COLO829 (cell line): ENCODE measurements around the gene CTDSPL.

Experiments
- DNase-seq: peaks from one replicate; pipeline ENCODE4 v3.0.0; 2012; ENCODE audit warnings: low spot score

Gene CTDSPL

DNA sequence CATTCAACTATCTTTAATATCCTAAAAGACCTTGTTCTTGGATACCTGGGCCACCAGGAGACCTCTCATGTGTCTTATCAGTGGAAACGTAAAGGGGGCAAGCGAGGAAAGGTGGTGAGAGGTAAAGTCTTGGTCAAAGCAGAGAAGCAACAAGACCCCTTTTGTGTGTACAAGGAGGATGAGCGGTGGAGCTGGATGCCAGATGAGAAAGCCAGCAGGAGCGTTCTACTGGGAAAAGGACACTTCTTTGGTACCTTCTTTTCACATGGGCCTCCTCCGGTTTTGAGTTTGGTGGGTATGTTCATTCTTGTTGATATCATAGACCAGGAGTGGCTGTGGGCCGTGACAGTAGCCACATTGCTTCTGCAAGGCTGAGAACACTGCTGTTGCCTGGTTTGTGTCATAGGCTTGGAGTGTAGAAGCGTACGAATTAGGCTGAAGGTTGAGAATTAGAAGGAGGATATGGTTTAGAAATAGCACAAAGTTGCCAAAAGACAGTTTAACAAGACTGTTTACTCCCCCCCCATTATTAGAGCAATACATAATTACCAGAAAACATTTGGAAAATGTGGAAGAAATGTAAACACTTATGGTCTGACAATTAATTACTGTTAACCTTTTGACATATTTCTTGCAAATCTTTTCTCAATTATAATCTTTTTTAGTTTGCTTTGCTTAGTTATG lies 82.1 kb downstream of the CTDSPL start:
- DNase-seq: no peak

DNA sequence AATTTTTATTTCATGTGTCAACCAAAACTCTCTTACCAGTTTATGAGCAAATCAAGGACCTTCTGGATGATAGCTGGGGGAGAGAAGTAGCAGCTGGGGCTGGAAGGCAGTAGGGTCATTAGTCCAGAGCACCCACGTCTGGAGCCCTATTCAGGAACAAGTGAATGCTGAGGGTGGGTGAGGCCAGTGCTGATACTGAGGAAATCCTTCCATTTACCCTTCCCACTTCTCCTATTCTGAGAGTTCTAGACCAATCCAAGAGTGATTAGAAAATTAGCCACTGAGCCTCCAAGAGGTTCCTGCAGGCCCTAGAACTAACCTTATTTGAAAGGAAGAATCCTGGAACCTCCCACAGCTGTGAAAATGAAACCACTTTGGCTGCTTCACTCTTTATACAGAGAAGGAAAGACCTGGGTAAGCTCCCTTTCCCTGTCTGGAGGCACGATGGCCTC lies 82.7 kb downstream of the CTDSPL start:
- no peak for DNase-seq

DNA sequence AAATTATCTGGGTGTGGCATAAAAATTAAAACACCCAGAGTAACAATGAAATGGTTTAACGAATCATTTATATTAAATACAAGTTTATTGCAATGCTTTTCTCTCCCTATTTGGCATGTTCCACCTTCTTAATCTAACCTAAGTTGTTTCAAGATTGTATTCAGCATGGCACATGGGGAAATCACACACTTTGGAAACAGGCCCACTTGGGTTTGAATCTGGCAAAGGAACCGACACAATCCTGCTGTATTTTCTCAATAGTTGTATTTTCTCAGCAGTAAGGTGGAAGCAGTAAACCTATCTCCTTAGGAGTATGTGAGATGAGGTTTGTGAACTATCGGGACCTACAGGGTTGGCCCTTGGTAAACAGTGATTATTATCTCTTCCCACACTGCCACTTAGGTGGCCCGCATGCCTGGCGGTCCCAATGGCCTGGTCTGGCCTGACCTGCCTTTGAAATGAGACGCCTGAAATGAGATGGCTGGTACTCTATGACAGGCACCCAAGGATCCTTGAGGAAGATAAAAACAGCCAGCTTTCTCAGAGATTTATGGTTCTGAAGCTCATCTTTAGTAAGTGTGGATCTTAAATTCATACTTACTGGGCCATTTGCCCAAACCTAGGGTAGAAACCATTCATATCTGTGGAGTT lies 83.6 kb downstream of the CTDSPL start:
- DNase-seq: no peak

DNA sequence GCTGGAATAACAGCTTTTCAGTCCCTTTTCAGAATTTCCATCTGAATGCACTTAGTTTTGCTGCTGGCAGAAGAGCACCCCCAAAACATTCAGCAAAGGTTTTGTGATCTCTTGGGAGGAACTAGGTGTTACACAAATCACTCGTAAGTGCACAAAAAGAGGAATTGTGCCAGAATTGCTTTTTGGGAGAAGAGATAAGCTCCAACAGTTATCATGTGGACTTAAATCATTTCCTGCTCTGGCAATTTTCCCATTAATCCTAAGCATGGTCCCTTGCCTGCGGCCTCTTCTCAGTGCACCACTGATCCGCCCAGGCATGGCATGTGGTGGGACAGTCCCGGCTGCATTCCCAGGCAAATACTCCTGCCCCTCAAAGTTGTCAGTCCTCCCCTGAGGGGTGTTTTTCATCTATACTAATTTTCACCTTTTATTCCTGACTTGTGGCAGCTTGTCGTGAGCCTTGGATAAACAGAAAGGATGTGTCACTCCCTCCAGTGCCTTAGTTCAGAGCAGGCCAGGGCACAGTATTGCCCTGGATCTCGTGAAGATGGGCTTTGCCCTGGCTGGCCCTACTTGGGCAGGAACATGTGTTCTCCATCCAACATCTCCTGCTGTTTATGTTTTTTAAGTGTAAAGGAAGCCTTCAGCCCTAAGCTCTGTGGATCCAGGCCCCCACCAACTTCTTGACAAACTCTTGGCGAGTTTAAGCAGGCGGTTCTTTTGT lies 84.3 kb downstream of the CTDSPL start:
- peak; percentile 92 for DNase-seq

DNA sequence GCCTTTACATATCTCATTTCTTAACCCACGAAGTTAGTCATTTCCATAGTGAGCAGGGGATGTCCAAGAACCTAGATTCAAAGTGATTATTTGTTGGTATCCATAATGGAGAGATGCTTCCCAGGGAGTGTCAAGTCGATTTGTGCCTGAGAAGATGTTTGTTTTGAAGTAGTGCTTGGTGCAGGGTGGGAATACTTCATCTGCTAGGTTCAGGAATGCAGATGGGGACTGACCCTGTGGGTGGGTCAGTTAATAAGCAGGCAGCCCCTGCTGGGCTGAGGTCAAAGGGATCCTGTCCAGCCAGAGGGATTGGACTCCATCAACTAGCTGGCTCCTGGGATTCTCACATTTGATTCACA lies 84.8 kb downstream of the CTDSPL start:
- DNase-seq: no peak

DNA sequence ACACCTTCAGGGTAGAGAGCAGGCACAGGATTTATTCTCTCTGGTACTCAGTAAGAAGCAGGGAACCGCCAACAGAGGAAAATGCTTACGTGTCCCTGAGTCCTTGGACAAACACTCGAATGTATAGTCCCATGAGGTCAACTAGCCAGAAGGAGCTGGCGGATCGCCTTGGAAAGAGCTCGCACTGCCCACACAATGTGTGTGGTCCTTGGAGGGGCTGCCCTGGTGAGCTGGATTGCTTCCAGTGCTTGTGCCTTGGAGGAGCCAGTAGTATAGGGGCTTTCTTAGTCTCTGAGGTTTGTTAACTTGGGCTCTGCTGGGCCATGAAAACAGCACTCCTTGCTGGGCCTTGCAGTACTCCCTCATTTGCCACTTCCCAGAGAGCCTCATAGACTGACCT lies 88.2 kb downstream of the CTDSPL start:
- no peak for DNase-seq

DNA sequence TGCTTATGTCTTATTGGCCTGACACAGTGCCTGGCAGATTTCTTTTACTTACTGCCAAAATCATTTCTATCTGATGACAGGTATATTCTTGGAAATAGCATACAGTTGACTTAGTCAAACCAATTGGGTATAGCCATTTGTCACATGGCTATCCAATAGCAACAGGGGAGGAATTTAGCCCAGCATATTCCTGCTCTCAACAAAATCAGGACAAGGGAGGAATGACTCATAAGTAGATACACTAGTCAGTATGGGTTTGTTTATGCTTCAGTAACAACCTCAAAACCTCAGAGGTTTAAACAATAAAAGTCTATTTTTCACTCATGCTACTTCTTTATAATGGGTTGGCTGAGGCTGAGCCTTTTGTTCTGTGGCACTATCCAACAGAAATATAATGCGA lies 90.9 kb downstream of the CTDSPL start:
- no peak for DNase-seq

DNA sequence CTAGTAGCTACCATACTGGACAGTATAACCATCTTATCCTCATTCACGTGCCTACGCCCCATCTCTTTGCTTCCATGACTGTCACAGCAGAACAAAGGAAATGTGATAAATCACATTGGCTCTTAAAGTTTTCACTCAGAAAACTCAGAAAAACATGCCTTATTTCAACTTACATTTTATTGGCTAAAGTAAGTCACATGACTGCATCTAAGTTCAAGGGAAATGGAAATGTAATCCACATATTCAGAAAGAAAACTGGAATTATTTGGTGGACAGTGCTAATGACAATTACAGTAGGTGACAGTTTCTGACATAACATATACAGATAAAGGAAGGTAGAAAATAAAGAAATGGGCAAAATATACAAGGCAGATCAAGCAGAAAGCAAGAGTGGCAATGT lies 91.5 kb downstream of the CTDSPL start:
- DNase-seq: no peak

DNA sequence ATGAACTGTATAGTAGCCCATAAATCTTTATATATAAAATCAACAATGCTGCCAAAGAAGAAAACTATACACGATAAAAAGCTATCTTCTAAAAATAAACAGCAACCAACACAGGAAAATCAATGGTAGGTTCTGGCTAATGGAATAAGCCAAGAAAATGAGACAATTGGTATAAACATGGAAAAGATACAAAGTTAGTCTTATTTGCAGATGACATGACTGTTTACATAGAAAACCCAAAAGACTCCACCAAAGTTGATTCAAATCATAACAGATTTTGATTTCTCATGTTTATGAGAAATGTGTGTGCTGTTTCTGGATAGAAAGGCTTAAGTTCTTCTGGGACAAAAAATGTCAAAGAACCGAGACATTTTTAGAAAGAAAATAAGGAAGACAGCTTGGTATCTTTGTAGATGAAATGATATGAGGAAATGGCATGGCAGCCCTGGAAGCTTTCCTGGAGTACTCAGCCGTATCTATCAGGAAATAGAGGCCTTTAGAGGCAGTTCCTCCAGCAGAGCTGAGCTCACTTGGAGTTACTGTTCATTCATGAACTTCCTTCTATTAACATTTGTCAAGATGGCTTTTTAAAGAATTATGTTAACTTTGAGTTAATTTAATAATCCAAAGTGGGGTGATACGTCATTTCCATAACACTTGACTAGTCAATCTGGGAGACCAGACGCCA lies 92.2 kb downstream of the CTDSPL start:
- no peak for DNase-seq

DNA sequence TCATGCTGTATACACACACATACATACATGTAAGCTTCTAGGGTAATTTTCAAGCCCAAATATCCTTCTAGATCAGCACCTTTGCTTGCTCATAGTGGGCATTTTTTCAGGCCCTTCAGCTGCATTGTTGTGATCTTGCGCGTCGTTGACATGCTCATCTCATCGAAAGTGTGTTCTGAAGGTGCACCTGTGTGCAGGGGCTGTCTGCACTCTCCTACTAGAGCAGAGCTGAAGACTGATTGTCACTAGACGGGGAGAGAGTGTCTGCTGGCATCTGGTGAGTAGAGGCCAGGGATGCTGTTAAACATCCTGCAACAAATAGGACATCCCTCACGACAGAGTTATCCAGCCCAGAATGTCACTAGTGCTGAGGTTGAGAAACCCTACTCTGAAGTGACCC lies 93.2 kb downstream of the CTDSPL start:
- DNase-seq: no peak

DNA sequence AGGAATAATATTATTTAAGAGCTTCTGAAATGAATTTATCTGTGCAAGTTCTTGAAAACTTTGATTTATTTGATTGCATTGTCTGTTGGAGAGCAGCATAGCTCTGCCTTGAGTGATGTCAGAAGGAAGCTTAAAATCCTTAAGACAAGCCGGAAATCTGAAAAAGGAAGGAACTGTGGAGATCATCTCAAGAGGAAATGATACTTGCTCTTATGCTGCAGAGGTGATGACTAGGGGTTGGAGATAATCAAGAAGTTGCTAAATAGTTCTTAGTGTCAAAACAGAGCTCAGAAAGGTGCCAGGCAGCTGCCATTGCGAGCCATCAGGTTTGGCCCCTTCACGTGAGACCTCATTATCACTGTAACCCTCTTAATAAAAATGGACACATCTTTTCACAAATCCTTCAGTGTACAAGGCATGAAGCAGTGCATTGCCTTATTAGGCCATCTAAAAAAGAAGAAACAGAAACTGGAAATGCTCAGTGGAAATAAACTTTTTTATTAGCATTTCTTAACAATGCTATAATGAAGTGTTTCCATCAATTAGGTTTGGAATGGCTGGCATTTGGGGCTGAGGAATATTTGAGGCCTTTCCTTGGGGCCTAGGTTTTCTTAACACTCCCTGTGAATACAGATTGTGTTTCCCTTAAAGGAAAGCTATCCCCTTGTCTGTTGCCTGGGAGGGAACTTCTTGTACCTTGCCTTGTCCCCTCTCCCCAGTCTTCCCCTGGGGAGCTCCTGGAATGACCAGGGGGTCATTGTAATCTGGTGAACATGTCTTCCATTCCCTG lies 94.4 kb downstream of the CTDSPL start:
- DNase-seq: no peak

DNA sequence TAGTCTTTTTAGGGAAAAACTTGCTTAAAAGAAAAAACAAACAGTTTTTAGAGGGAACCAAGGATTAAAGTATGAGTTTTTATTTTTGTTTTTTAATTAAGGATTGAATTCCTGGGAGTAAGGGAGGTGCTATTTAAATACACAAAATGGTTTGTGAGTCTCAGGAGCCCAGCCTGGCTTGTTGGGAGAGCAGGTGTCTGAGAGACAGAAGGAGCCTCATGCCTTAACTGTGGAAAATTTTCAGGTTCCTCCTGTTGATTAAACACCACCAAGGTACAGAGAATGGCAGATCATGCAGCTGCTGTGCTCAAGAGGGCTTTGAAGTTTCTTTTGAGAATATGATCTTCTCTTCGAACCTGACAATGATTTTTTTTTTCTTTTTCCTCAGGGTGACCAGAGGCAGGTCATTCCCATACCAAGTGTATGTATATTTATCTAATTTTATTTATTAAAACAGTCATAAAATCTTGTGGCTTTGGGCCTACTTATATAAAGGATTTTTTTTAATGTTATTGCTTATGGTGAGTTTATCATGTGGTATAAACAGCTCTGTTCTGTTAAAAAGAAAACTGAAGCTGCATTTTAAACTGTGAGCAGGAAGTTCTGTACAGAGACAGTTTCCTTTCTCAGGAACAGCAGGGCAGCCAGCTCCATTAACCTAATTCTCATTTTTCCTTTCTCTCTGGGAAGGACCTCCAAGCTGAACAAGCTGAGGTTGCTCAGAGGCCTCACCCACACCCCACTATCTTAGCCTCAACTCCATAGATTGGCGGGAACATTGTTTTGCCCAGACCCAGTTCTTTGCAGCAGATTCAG lies 95.3 kb downstream of the CTDSPL start:
- DNase-seq: no peak

DNA sequence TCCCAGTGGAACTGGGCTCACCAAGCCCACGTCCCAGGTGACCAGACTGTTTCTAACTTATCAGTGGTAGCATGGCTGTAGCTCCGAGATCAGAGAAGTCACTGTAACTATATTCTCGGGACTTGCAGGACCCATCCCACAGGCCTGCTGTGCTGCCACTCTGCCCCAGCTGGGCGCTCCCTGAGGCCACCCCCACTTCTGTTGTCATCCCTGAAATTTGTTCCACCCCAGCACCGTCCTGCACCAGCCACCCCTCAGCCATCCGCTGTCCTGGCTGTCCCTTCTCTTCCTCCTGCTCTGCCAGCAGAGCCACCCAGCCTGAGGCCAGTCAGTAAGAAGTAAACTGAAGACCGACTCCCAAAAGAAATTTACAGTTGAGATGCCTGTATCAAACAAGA lies 95.9 kb downstream of the CTDSPL start:
- DNase-seq: no peak

DNA sequence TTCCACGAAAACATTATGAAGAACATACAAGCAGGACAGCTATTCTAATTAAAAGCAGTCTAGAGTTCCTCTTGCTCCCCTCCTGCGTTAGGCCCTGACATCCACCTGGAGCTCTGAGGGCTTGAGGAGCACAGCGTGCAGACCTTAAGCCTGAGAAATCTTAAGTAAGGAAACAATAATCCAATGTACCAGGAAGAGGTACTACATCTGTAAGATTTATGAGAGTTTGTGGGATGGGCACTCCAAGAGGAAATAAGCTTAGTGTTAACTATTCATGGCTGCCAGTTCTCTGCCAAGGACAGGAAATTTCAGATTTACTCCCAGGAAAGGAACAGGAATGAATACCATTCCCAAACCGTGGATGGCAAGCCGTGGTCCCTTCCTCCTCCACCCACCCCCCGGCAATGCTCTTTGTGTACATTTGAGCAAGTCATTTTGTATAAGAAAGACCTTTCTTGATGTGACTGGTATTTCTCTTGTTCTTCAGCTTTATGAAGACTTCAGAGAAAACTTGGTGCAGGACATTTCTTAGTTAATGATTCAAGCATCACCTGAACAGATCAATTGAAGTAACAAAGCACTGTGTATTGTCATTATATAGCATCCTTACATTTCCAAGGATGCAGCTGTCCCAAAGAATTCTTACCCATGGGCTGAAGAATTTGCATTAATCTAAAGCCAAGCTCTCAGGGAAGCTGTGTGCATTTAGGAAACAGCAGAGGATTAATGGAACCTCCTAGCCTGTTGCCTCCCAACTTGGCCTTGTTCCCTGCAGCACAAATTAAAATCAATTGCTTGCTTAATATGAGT lies 100.1 kb downstream of the CTDSPL start:
- no peak for DNase-seq

DNA sequence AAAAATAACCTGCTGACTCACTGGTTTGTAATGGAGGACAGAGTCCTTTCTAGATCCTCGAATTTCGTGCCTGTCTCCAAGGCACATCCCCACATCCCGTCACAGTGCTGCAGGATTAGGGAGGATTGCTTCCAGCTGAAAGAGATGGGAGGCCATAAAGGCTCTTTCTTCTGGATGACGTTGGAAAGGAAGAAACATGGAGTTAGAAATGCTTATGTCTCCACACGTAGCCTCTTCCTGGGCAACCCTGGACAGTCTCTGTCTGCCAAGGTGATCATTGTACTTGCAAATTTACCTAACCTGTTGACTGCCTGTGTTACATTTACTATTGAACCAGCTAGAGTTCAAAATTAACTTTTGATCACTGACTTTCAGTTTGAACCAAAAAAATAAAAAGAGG lies 101.3 kb downstream of the CTDSPL start:
- DNase-seq: no peak

DNA sequence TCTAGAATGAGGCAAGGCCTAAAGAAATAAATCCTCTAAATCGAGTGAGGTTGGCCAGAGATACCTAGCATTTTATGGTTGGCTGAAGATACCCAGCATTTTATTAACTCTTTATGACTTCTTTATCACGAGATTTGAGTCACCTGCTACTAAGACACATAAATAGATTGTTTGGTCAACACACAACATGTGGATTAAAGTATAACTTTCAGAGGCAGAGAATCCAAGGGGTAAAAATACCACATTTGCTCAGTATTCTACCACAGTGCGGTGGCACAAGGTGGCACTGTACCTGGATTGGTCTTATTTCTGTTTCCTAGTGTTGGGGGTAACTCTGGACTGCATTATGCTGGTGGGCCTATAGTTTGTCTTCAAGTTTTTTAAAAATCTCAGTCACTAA lies 102.0 kb downstream of the CTDSPL start:
- DNase-seq: no peak

DNA sequence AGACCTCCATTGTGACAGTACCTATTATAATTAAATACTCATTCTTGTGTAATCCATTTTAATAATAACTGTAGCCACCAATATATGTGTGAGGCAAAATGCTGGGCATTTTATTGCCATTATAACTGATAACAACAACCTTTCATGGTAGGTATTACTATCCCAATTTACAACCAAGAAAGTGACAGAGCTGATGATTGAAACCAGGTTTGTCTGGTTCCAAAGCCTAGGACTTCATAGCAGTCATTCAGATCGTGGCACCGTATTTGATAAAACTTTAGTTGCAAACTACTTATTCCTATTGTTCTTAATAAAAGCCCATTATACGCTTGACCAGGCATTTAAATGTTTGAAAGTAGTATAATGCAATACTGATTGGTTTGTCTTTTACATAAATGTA lies 102.5 kb downstream of the CTDSPL start:
- DNase-seq: no peak

DNA sequence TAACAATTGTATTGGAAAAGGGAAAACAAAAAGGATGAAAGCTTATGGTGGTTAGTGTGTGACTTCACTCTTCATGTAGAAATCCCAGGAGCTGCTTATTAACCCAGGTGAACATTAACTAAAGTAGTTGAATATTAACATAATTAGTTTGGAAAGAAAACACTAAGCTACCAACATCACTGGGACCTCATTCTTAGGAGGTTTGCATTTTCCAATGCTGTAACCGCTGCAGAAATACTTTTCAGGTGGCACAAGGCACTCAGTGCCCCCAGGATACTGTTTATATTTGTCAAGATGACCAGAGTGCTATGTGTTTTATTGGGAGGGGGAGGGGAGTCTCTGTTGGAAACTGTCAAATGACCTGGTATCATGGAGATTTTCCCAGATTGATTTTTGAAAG lies 103.0 kb downstream of the CTDSPL start:
- no peak for DNase-seq

DNA sequence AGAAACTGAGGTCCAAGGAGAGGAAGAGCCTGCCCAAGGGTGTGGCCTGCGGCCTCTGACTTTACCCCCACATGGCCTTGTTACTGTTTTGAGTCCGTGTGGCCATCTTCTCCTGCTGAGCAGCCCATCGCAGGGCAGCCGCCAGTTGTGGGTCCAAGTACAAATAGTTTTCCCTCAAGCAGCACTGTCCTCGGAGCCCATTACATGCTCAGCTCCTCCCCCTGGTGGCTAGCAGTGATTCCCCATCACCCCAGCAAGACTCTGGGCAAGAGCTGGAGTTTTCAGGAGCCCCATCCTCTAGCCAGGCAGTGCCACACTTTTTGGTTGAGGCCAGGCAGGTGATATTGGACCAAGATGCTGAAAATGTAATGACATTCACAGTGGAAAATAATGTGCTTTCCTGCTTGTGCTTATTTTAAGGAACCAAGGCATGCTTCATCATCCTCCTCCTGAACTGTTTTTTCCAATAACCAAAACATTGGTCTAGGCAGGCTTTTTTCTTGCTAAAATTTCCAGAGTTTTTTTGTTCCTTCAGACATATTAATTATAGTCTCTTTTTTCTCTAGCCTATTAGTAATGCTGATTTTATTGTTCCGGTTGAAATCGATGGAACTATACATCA lies 105.7 kb downstream of the CTDSPL start:
- DNase-seq: peak; percentile 81

DNA sequence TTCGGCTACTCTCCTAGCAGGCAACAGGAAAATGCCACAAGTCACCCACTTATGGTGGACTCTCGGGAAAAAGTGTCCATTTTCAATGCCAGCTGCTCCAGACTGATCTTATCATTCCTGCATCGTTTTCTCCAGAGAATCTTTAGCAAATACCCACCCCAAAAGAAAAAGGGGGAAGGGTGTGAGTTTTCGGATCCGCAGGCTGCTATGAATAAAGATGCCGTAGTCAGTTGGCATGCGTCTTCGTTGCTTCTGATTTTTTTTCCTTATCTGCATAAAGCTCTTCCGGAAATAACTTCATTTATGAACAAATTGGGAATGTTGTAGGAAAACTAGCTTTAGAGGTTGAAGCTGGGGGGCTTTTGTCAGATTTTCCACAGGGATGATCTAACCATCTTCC lies 106.5 kb downstream of the CTDSPL start:
- no peak for DNase-seq
